Measurements from ENCODE around the gene SYAP1.
"Not testable (repeated sequence)": the region's sequence is repeated elsewhere in the genome, so short reads cannot be mapped to it uniquely, and the experiment has no call there.

The SYAP1 gene

GRCh38 chrX:16726347-16726988, 7.1 kb downstream of the SYAP1 start:
- DNase-seq (ENCODE audit: low read depth) = not testable (repeated sequence)

DNA sequence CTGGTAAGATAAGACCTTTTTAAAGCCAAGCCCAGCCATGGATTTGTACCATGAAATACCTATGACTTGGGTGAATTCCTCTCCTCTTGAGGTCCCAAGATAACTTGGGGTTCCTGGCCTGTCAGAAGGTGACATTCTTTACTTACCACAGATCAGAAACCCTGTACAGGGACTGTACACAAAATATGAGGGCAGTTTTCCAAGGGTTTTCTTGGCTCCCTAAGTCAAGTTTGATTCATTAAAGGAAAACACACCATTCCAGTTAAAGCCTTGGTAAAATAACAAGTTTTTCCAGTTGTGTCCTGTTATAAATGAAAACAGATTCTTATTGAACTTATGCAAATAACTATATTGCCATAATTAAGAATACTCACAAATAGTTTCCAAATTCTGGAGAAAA, 8.2 kb downstream of the SYAP1 start:
- no peak for DNase-seq (ENCODE audit: low read depth)

- DNase-seq (ENCODE audit: low read depth) = no peak
Measured at GRCh38 chrX:16730450-16730849, 11.0 kb downstream of the SYAP1 start.

DNA sequence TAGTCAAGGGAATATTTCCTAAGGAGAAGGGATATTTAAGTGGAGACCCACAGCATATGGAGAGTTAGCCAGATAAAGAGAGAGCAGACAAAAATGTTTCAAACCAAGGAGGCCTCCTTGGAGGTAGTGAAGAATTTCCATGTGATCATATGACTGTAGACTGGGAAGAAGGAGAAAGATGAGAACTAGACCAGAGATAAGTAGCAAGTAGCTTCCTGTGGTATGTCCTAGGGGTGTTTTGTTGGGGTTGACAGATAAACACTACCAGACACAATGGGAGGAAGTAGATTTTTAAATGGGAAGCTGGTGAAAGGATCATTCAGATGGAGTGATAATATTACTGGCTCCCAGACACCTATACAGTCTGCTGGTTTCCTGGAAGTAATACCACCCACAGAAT, 13.6 kb downstream of the SYAP1 start:
- no peak for DNase-seq (ENCODE audit: low read depth)

- DNase-seq (ENCODE audit: low read depth) = no peak
Measured at GRCh38 chrX:16737024-16737423, 17.6 kb downstream of the SYAP1 start.

DNA sequence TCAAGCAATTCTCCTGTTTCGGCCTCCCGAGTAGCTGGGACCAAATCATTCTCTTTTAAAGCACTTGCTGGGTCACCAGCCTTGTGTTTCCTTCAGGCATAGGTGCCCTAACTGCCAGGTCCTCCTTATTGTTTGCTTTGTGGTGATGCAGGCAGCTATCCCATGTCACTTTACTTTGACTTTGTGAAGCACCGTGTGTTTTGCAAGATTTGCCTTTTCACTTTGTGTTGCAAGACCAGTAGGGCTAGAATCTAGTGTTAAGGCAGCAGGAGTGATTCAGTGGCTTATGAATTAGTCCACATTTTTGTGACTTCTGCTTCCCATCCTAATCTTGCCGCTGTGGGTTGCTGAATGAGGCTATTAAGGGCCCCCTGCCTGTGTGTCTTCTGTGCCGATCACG, 20.2 kb downstream of the SYAP1 start:
- no peak for DNase-seq (ENCODE audit: low read depth)

DNA sequence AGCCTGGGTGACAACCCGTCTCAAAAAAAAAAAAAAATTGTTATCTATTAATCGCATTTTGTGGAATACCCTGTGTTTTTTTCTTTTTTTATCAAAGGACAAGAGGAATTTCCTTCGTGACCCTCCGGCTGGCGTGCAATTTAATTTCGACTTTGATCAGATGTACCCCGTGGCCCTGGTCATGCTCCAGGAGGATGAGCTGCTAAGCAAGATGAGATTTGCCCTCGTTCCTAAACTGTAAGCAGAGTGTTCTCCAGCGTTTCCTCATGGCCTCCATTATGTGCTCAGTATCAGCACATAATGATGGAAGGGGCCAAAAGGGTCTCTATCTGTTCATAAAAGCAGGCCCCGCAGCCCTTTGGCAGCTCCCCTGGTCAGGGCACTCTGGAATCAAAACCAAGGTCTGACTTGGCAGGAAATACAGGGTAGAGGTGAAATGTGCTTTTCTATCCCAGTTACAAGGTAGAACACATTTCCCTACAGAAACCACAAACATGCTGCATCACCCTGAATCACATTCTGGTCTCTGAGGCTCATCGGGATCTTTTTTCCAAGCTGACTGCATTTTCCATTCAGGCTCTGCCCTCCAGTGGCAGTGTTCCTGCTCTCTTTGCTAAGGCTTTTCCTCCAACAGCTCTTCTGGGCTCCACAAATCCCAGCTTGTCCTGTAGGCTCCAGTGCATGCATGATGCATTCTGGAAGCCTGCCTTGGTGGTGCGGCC, 24.4 kb downstream of the SYAP1 start:
- DNase-seq (ENCODE audit: low read depth) = no peak

DNA sequence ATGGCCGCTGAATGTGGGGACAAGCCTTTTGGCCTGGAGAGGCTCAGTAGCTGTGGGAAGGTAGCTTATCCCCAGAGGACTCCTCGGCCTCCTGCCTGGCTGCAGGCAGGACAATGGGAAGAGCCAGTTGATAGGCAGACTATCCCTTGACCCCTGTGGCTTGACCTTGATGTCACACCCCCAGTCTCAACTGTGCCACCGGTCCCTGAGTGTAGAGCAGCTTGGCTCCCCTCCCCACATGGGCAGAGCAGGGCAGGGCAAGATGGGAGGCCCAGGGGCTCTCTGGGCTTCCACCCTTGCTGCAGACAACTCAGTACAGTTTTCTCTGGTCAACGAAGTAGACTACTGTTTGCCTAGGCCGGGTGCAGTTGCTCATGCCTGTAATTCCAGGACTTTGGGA, 25.7 kb downstream of the SYAP1 start:
- no peak for DNase-seq (ENCODE audit: low read depth)

- no peak for DNase-seq (ENCODE audit: low read depth)
Measured at GRCh38 chrX:16745659-16746058, 26.2 kb downstream of the SYAP1 start.

GRCh38 chrX:16748425-16748824, 29.0 kb downstream of the SYAP1 start:
- no peak for DNase-seq (ENCODE audit: low read depth)

GRCh38 chrX:16750136-16750535, 30.7 kb downstream of the SYAP1 start:
- DNase-seq (ENCODE audit: low read depth) = no peak

DNA sequence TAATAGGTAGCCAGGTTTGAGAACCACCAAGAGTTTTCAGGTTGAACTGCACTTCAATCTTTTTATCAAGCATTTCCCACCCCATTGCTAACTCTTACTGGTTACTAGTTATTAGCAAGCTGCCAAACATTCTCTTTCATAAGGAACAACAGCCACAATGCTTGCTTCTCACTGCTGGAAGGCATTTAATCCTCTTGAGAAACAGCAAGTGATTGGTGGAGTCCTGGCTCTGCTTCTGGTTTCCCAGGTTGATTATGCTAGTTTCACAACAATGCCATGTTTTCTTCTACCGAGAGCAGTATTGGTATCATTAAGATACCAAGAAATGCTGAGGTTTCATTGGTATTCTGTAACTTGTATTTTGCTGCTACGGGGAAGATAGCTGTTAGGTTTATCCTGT, 34.6 kb downstream of the SYAP1 start:
- DNase-seq (ENCODE audit: low read depth) = no peak

- DNase-seq (ENCODE audit: low read depth) = no peak
Measured at GRCh38 chrX:16756724-16757123, 37.3 kb downstream of the SYAP1 start.

GRCh38 chrX:16761500-16761899, 42.1 kb downstream of the SYAP1 start:
- not testable (repeated sequence) for DNase-seq (ENCODE audit: low read depth)

DNA sequence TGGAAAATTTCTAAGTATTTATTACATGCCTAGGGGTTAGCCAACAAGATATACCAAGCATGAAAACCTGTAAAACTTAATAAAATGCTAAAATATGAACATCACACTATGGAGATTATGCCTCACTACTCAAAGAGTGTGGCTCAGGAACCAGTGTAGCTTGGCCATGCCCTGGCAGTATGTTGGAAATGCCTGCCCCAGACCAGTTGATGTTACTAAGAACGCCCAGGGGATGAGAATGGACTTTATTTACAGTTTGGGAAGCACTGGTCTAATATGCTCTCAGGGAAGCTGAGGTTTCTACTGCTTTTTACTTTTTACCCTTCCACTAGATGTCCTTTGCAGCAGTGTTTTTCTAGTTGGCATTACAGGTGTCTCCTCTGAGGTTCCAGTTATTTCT, 43.2 kb downstream of the SYAP1 start:
- no peak for DNase-seq (ENCODE audit: low read depth)

- DNase-seq (ENCODE audit: low read depth) = no peak
Measured at GRCh38 chrX:16765594-16765993, 46.2 kb downstream of the SYAP1 start.

- no peak for DNase-seq (ENCODE audit: low read depth)
Measured at GRCh38 chrX:16770970-16771482, 51.6 kb downstream of the SYAP1 start.

GRCh38 chrX:16771483-16772398, 52.3 kb downstream of the SYAP1 start:
- DNase-seq (ENCODE audit: low read depth) = no peak

DNA sequence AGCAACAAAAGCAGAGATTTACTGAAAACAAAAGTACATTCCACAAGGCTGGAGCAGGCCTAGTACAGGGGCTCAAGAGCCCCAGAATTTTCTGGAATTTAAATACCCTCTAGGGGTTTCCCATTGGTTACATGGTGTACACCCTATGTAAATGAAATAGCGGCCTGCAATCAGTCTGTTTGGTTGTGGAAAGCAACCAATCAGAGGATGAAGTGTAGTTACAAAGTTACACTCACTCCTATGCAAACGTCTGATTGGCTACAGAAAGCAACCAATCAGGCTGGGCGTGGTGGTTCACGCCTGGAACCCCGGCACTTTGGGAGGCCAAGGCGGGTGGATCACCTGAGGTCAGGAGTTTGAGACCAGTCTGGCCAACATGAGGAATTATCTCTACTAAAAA, 53.0 kb downstream of the SYAP1 start:
- no peak for DNase-seq (ENCODE audit: low read depth)

DNA sequence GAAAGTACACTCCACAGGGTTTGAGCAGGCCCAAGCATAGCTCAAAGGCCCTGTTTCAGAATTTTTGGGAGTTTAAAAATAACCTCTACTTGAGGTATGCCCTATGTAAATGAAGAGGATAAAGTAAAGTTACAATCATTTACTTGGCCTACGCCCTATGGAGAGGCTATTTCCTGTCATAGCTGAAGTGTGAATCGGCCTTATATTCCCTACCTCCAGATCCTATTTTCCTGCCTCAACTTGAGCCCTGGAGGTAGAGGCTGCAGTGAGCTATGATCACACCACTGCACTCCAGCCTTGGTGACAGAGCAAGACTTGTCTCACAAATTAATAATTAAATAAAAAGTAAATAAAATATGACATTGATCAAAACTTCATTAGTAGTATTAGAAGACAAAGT, 55.3 kb downstream of the SYAP1 start:
- DNase-seq (ENCODE audit: low read depth) = no peak

GRCh38 chrX:16778545-16778944, 59.1 kb downstream of the SYAP1 start:
- no peak for DNase-seq (ENCODE audit: low read depth)

GRCh38 chrX:16778993-16779392, 59.6 kb downstream of the SYAP1 start:
- no peak for DNase-seq (ENCODE audit: low read depth)

DNA sequence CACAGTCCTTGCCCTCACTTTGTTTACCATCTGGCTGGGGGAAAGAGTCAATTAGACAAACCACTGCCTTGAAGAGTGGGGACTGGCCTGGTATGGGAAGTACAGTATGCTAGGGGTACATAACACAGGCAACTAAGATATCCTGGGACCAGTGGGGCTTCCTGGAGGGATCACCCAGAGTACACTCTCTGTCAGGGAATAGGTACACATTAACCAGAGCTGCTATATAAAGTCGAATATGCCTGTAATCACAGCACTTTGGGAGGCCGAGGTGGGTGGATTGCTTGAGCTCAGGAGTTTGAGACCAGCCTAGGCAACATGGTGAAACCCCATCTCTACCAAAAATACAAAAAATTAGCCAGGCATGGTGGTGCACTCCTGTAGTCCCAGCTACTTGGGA, 60.4 kb downstream of the SYAP1 start:
- DNase-seq (ENCODE audit: low read depth) = not testable (repeated sequence)

Data from stimulated activated CD8-positive, alpha-beta memory T cell treated with anti-CD3 and anti-CD28 coated beads, Interleukin-4, amount 100 ng/mL, for 24 hours (primary cell).